ENCODE measurements around the gene ACER3.

The ACER3 gene

DNA sequence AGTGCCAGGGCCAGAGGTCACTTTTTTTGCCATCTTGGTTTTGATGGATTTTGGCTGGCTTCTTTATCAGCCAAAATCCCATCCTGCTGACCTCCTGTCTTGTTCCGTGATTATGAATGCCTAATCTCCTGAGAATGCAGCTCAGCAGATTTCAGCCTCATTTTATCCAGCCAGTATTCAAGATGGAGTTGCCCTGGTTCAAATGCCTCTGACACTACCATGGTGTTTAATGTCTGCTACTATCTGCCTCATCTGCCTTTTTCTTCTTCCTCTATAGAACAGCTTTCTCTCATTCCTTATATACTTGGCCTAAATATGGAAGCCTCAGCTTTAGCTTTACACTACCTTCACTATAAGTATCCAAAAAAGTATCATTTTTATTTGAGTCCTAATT, 50.7 kb downstream of the ACER3 start:
- H3K4me1 ChIP-seq (ENCODE audit: control insufficient read depth in 1 of 2, insufficient read depth in 2 of 2, low read length in 2 of 2): no peaks in the 10 kb centered on the region
- no peaks in the 10 kb centered on the region for H3K36me3 ChIP-seq (ENCODE audit: control insufficient read depth in 1 of 2, insufficient read depth in 2 of 2, low read length in 2 of 2)
- H3K27ac ChIP-seq (ENCODE audit: low read depth, low read length): no peak overlapping the region
- no peak overlapping the region for H3K9ac ChIP-seq (ENCODE audit: low read depth in 1 of 2, low read length in 2 of 2)
- no peak overlapping the region for H3K4me3 ChIP-seq (ENCODE audit: low read depth in 1 of 2, low read length in 2 of 2)
- H3K27me3 ChIP-seq (ENCODE audit: control insufficient read depth in 1 of 2, insufficient read depth in 2 of 2, low read length in 2 of 2): no peaks in the 10 kb centered on the region
- peaks cover under 1% of the 10 kb centered on the region in 2 donors for H3K9me3 ChIP-seq (ENCODE audit: control insufficient read depth in 1 of 2, low read length in 2 of 2)

DNA sequence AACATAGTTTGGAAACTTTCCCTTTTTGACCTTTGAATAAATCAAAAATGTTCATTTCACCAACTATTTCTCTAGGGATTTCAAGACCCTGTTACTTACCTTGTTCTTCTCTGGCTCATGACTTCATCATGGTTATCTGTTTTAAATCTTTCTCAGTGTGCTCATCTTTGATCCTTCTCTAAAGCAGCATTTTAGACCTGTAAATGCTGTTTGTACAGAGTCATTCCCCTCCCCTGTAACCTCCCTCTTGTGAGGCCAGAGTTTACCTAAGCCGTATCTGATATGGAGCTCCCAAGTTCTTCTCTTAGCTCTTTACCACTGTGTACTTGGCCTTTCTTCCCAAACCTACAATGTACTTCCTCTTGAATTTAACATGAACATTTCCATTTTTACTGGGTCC, 56.0 kb downstream of the ACER3 start:
- Histone ChIP-seq H3K9me3 (ENCODE audit: control insufficient read depth in 1 of 2, low read length in 2 of 2) (no peaks in the 10 kb centered on the region), H3K27me3 (ENCODE audit: control insufficient read depth in 1 of 2, insufficient read depth in 2 of 2, low read length in 2 of 2) (no peaks in the 10 kb centered on the region), H3K4me1 (ENCODE audit: control insufficient read depth in 1 of 2, insufficient read depth in 2 of 2, low read length in 2 of 2) (peaks cover 15 to 25% of the 10 kb centered on the region in 2 donors), H3K27ac (ENCODE audit: low read depth, low read length) (no peak overlapping the region), H3K9ac (ENCODE audit: low read depth in 1 of 2, low read length in 2 of 2) (no peak overlapping the region), H3K4me3 (ENCODE audit: low read depth in 1 of 2, low read length in 2 of 2) (no peak overlapping the region), H3K36me3 (ENCODE audit: control insufficient read depth in 1 of 2, insufficient read depth in 2 of 2, low read length in 2 of 2) (no peaks in the 10 kb centered on the region)

DNA sequence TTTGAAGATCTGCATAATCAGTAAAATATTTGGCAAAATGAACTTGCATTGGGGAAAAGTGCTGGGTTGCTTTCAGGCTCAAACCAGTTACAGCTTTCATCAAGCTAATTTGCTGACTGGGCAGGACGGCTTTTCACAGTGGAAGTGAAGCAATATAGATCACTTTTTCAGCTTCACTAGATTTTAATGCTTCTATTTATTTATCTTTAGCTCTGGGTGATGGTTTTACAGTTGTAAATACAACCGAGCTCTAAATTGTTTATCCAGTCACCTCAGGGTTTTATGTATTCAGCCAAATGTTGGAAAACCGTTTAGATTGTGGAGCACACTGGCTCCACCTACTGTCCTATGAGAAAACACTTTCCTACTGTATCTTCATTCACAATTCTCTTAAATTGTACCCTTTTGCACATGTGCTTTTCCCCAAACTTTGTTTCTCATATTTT, 58.2 kb downstream of the ACER3 start:
- H3K4me1 ChIP-seq (ENCODE audit: control insufficient read depth in 1 of 2, insufficient read depth in 2 of 2, low read length in 2 of 2): peaks cover 15 to 25% of the 10 kb centered on the region in 2 donors
- H3K9ac ChIP-seq (ENCODE audit: low read depth in 1 of 2, low read length in 2 of 2): no peak overlapping the region
- no peak overlapping the region for H3K27ac ChIP-seq (ENCODE audit: low read depth, low read length)
- no peaks in the 10 kb centered on the region for H3K9me3 ChIP-seq (ENCODE audit: control insufficient read depth in 1 of 2, low read length in 2 of 2)
- peak overlapping the region in 1 of 2 donors; percentile 19 for H3K4me3 ChIP-seq (ENCODE audit: low read depth in 1 of 2, low read length in 2 of 2)
- H3K27me3 ChIP-seq (ENCODE audit: control insufficient read depth in 1 of 2, insufficient read depth in 2 of 2, low read length in 2 of 2): no peaks in the 10 kb centered on the region
- no peaks in the 10 kb centered on the region for H3K36me3 ChIP-seq (ENCODE audit: control insufficient read depth in 1 of 2, insufficient read depth in 2 of 2, low read length in 2 of 2)

DNA sequence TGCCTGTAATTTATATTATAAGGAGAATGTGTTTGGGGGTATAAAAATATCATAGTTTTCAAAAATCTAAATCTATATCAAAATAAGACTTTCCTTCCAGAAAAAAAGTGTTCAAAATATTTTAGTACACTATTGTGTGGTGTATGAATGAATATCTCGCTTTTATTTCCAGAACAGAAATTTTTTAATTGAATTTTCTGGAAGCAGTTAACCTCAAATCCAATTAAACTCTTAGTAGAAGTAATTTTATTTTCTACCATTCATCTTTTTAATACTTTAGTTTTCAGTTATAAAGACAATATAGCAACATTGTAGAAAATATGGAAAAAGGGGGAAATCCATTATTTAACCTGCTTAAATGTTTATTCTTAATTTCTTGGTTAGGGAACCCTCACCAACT, 58.7 kb downstream of the ACER3 start:
- Histone ChIP-seq H3K27me3 (ENCODE audit: control insufficient read depth in 1 of 2, insufficient read depth in 2 of 2, low read length in 2 of 2) (no peaks in the 10 kb centered on the region), H3K36me3 (ENCODE audit: control insufficient read depth in 1 of 2, insufficient read depth in 2 of 2, low read length in 2 of 2) (no peaks in the 10 kb centered on the region), H3K4me1 (ENCODE audit: control insufficient read depth in 1 of 2, insufficient read depth in 2 of 2, low read length in 2 of 2) (peaks cover 15 to 25% of the 10 kb centered on the region in 2 donors), H3K9ac (ENCODE audit: low read depth in 1 of 2, low read length in 2 of 2) (no peak overlapping the region), H3K4me3 (ENCODE audit: low read depth in 1 of 2, low read length in 2 of 2) (no peak overlapping the region), H3K9me3 (ENCODE audit: control insufficient read depth in 1 of 2, low read length in 2 of 2) (no peaks in the 10 kb centered on the region), H3K27ac (ENCODE audit: low read depth, low read length) (no peak overlapping the region)

DNA sequence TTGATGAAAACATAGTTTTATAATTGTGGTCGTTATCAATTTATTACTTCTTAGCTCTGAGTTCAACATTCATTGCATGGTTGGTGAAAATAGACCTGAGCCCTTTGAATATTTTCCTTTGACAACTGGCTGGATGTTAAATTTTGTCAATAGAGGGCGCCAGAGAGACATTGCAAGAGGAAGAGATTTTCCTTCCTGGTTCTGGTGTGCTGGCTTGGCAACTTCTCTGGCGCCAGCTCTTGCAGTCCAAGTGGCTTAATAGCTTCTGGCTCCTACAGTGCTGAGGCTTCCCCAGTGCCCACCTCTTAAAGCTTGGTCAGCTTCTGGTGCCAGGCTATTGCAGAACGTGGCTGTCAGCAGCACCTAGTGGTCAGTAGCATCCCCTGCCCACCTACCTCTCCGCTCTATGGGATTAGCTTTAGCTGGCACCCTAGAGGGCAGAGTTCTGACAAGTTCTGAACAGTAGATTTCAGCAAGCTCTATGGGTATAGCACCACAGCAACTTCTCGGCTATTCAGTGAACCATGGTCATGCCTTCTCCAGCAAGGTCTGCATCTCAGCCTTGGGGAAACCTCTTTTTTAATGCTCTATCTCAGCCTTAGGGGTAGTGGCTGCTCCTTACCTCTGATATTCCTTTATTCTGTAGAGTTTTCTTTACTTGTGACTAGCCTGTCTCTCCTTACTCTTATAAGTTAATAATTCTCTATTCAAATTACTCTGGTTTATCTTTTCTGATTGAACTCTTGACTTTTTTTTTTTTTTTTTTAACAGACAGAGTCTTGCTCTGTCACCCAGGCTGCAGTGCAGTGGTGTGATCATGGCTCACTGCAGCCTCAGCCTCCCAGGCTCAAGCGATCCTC, 59.4 kb downstream of the ACER3 start:
- Histone ChIP-seq H3K9ac (ENCODE audit: low read depth in 1 of 2, low read length in 2 of 2) (peak overlapping the region in 1 of 2 donors; percentile 74), H3K27ac (ENCODE audit: low read depth, low read length) (peak overlapping the region; percentile 5), H3K36me3 (ENCODE audit: control insufficient read depth in 1 of 2, insufficient read depth in 2 of 2, low read length in 2 of 2) (no peaks in the 10 kb centered on the region), H3K9me3 (ENCODE audit: control insufficient read depth in 1 of 2, low read length in 2 of 2) (no peaks in the 10 kb centered on the region), H3K4me3 (ENCODE audit: low read depth in 1 of 2, low read length in 2 of 2) (peak overlapping the region; percentile 60 to 69), H3K4me1 (ENCODE audit: control insufficient read depth in 1 of 2, insufficient read depth in 2 of 2, low read length in 2 of 2) (peaks cover 15 to 25% of the 10 kb centered on the region in 2 donors), H3K27me3 (ENCODE audit: control insufficient read depth in 1 of 2, insufficient read depth in 2 of 2, low read length in 2 of 2) (no peaks in the 10 kb centered on the region)

DNA sequence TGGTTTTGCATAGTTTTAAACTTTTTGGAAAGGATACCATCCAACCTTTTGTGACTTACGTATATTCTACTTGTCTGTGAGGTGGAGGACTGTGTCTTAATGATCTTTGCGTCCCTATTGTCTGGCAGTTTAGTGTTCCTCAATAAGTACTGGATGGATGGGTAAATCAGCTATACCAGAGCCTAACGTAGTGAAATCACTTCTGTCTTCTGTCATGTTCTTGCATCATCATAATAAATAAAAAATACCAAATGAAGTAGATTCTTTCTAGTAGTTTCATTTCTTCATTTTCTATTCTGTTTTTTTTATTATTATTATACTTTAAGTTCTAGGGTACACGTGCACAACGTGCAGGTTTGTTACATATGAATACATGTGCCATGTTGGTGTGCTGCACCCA, 66.4 kb downstream of the ACER3 start:
- no peaks in the 10 kb centered on the region for H3K27me3 ChIP-seq (ENCODE audit: control insufficient read depth in 1 of 2, insufficient read depth in 2 of 2, low read length in 2 of 2)
- H3K36me3 ChIP-seq (ENCODE audit: control insufficient read depth in 1 of 2, insufficient read depth in 2 of 2, low read length in 2 of 2): peaks cover 0 to 3% of the 10 kb centered on the region in 2 donors
- H3K9me3 ChIP-seq (ENCODE audit: control insufficient read depth in 1 of 2, low read length in 2 of 2): no peaks in the 10 kb centered on the region
- no peak overlapping the region for H3K4me3 ChIP-seq (ENCODE audit: low read depth in 1 of 2, low read length in 2 of 2)
- no peaks in the 10 kb centered on the region for H3K4me1 ChIP-seq (ENCODE audit: control insufficient read depth in 1 of 2, insufficient read depth in 2 of 2, low read length in 2 of 2)
- no peak overlapping the region for H3K27ac ChIP-seq (ENCODE audit: low read depth, low read length)
- H3K9ac ChIP-seq (ENCODE audit: low read depth in 1 of 2, low read length in 2 of 2): no peak overlapping the region

DNA sequence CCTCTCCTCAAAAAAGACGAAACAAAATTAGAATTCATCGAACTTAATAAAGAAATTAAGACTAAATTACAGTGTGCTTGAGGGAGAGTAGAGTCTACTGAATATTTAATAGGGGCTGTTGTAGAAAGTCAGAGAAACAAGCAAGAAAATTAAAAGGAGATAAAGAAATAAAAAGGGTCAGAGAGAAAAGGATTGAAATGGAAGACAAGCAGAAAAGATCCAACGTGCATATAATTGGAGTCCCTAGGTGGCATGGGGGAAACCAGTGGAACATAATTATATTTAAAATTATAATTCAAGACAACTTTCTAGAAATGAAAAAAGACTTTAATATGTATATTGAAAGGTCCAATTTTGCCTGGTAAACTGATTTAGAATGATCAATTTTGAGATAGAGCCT, 74.3 kb downstream of the ACER3 start:
- H3K9me3 ChIP-seq (ENCODE audit: control insufficient read depth in 1 of 2, low read length in 2 of 2): peaks cover 0 to 9% of the 10 kb centered on the region in 2 donors
- H3K36me3 ChIP-seq (ENCODE audit: control insufficient read depth in 1 of 2, insufficient read depth in 2 of 2, low read length in 2 of 2): no peaks in the 10 kb centered on the region
- H3K27me3 ChIP-seq (ENCODE audit: control insufficient read depth in 1 of 2, insufficient read depth in 2 of 2, low read length in 2 of 2): no peaks in the 10 kb centered on the region
- no peak overlapping the region for H3K9ac ChIP-seq (ENCODE audit: low read depth in 1 of 2, low read length in 2 of 2)
- no peak overlapping the region for H3K27ac ChIP-seq (ENCODE audit: low read depth, low read length)
- no peak overlapping the region for H3K4me3 ChIP-seq (ENCODE audit: low read depth in 1 of 2, low read length in 2 of 2)
- H3K4me1 ChIP-seq (ENCODE audit: control insufficient read depth in 1 of 2, insufficient read depth in 2 of 2, low read length in 2 of 2): no peaks in the 10 kb centered on the region

DNA sequence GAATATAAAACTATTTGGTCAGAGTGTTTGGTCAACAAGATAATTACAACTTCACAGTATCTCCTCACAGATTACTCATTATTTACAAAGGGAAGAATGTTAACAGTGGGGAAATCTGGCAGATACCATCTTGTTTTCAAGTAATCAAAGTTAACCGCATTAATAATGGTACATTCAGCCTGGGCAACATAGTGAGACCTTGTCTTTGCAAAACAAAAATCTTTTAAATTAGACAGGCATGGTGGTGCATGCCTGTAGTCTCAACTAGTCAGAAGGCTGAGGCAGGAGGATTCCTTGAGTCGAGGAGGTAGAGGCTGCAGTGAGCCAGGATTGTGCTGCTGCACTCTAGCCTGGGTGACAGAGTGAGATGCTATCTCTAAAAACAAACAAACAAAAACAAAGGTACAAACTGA, 78.5 kb downstream of the ACER3 start:
- Histone ChIP-seq H3K9ac (ENCODE audit: low read depth in 1 of 2, low read length in 2 of 2) (no peak overlapping the region), H3K4me1 (ENCODE audit: control insufficient read depth in 1 of 2, insufficient read depth in 2 of 2, low read length in 2 of 2) (no peaks in the 10 kb centered on the region), H3K27me3 (ENCODE audit: control insufficient read depth in 1 of 2, insufficient read depth in 2 of 2, low read length in 2 of 2) (no peaks in the 10 kb centered on the region), H3K4me3 (ENCODE audit: low read depth in 1 of 2, low read length in 2 of 2) (no peak overlapping the region), H3K36me3 (ENCODE audit: control insufficient read depth in 1 of 2, insufficient read depth in 2 of 2, low read length in 2 of 2) (no peaks in the 10 kb centered on the region), H3K9me3 (ENCODE audit: control insufficient read depth in 1 of 2, low read length in 2 of 2) (peaks cover 0 to 9% of the 10 kb centered on the region in 2 donors), H3K27ac (ENCODE audit: low read depth, low read length) (no peak overlapping the region)

DNA sequence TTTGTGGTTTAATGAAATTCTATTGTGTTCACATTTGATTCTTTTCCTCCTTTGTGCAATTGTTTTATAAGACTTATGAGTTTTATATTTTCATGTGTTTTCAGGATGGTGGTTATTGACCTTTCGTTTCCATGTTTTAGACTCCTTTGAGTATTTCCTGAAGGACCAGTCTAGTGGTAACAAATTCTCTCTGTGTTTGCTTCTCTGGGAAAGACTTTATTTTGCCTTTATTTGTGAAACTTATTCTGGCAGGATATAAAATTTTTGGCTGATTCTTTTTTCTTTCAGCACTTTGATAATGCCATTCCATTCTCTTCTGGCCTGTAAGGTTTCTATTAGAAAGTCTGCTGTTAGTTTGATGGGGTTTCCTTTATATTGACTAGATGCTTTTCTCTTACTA, 83.5 kb downstream of the ACER3 start:
- Histone ChIP-seq H3K9ac (ENCODE audit: low read depth in 1 of 2, low read length in 2 of 2) (no peak overlapping the region), H3K9me3 (ENCODE audit: control insufficient read depth in 1 of 2, low read length in 2 of 2) (peaks cover 0 to 2% of the 10 kb centered on the region in 2 donors), H3K27me3 (ENCODE audit: control insufficient read depth in 1 of 2, insufficient read depth in 2 of 2, low read length in 2 of 2) (no peaks in the 10 kb centered on the region), H3K36me3 (ENCODE audit: control insufficient read depth in 1 of 2, insufficient read depth in 2 of 2, low read length in 2 of 2) (no peaks in the 10 kb centered on the region), H3K4me1 (ENCODE audit: control insufficient read depth in 1 of 2, insufficient read depth in 2 of 2, low read length in 2 of 2) (peaks cover 0 to 9% of the 10 kb centered on the region in 2 donors), H3K27ac (ENCODE audit: low read depth, low read length) (no peak overlapping the region), H3K4me3 (ENCODE audit: low read depth in 1 of 2, low read length in 2 of 2) (no peak overlapping the region)

DNA sequence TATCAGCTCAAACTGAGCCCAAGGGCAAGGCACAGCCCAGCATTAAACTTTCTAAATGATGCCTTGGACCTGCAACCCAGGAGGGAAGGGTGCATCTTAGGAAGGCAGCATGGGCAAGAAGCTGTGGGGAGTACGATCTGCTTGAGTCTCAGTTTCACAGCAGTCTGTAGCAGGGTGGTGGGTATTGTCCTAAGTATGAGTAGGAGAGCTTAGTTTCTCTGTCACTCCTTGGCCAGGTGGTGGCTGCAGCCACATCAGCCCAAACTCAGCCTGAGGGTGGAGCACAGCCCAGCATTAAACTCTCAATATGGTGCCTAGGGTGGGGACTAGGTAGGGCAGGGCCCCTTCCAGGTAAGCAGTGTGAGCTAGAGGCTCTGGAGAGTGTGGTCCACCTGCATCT, 85.5 kb downstream of the ACER3 start:
- Histone ChIP-seq H3K27me3 (ENCODE audit: control insufficient read depth in 1 of 2, insufficient read depth in 2 of 2, low read length in 2 of 2) (no peaks in the 10 kb centered on the region), H3K9ac (ENCODE audit: low read depth in 1 of 2, low read length in 2 of 2) (no peak overlapping the region), H3K9me3 (ENCODE audit: control insufficient read depth in 1 of 2, low read length in 2 of 2) (peaks cover 0 to 2% of the 10 kb centered on the region in 2 donors), H3K4me1 (ENCODE audit: control insufficient read depth in 1 of 2, insufficient read depth in 2 of 2, low read length in 2 of 2) (peaks cover 0 to 9% of the 10 kb centered on the region in 2 donors), H3K4me3 (ENCODE audit: low read depth in 1 of 2, low read length in 2 of 2) (no peak overlapping the region), H3K27ac (ENCODE audit: low read depth, low read length) (no peak overlapping the region), H3K36me3 (ENCODE audit: control insufficient read depth in 1 of 2, insufficient read depth in 2 of 2, low read length in 2 of 2) (no peaks in the 10 kb centered on the region)

Measured in duodenal mucosa (tissue), 2 donors.